NCI-H1930 (cell line): ENCODE measurements around the gene MCC.

ENCODE experiments used
- DNase-seq, 2 experiments: peaks; one replicate each; lab custom pipeline; 2025; lab: John Stamatoyannopoulos, UW

The MCC gene

GRCh38 chr5:113319256-113320053 lies 168.8 kb downstream of the MCC start:
- DNase-seq: no peak

GRCh38 chr5:113317636-113318035 lies 170.6 kb downstream of the MCC start:
- no peak for DNase-seq

- no peak for DNase-seq
Observed at GRCh38 chr5:113311301-113311700, 177.0 kb downstream of the MCC start.

GRCh38 chr5:113302120-113302519 lies 186.1 kb downstream of the MCC start:
- DNase-seq: no peak

- DNase-seq: no peak
Observed at GRCh38 chr5:113299591-113299990, 188.7 kb downstream of the MCC start.

- no peak for DNase-seq
Observed at GRCh38 chr5:113296676-113297075, 191.6 kb downstream of the MCC start.

GRCh38 chr5:113295111-113295539 lies 193.1 kb downstream of the MCC start:
- DNase-seq: no peak

GRCh38 chr5:113294311-113295110 lies 193.7 kb downstream of the MCC start:
- DNase-seq: no peak

- DNase-seq: no peak
Observed at GRCh38 chr5:113293975-113294310, 194.3 kb downstream of the MCC start.

- DNase-seq: no peak
Observed at GRCh38 chr5:113293068-113293974, 194.9 kb downstream of the MCC start.

- DNase-seq: no peak
Observed at GRCh38 chr5:113292462-113292861, 195.8 kb downstream of the MCC start.

- DNase-seq: no peak
Observed at GRCh38 chr5:113283558-113283957, 204.7 kb downstream of the MCC start.

- no peak for DNase-seq
Observed at GRCh38 chr5:113282472-113282871, 205.8 kb downstream of the MCC start.

- no peak for DNase-seq
Observed at GRCh38 chr5:113281194-113281593, 207.1 kb downstream of the MCC start.

GRCh38 chr5:113280541-113280940 lies 207.7 kb downstream of the MCC start:
- DNase-seq: no peak

GRCh38 chr5:113278976-113279375 lies 209.3 kb downstream of the MCC start:
- DNase-seq: no peak

GRCh38 chr5:113276493-113276892 lies 211.8 kb downstream of the MCC start:
- DNase-seq: no peak

GRCh38 chr5:113276001-113276400 lies 212.3 kb downstream of the MCC start:
- DNase-seq: no peak

- no peak for DNase-seq
Observed at GRCh38 chr5:113274836-113275414, 213.3 kb downstream of the MCC start.

GRCh38 chr5:113273948-113274347 lies 214.3 kb downstream of the MCC start:
- no peak for DNase-seq

- DNase-seq: no peak
Observed at GRCh38 chr5:113271745-113272454, 216.4 kb downstream of the MCC start.
